SK-N-SH treated with all-trans-retinoic acid at 6 μM for 48 hours (cell line): ENCODE data around the gene ZNFX1.

Experiments used
- ATAC-seq: fragments of 200-7000 bp; cut with Tn5 transposase; 3 replicates; pipeline ENCODE4 v1.9.1; 2020; ENCODE audit warnings: mild to moderate bottlenecking, moderate library complexity
- ARNTL ChIP-seq: fragments of 450-650 bp; formaldehyde crosslinking; IDR thresholded peaks from 2 replicates; pipeline ENCODE4 v1.5.0; 2020; ENCODE audit warnings: low read depth, mild to moderate bottlenecking, moderate library complexity, borderline replicate concordance
- BACH2 ChIP-seq: fragments of 250-450 bp; sonication (Bioruptor Pico); IDR thresholded peaks from 2 replicates; pipeline ENCODE4 v1.9.0; 2021; ENCODE audit warnings: mild to moderate bottlenecking, borderline replicate concordance
- CSDC2 ChIP-seq: fragments of 250-450 bp; sonication (Bioruptor Pico); IDR thresholded peaks from 2 replicates; pipeline ENCODE4 v1.5.0; 2020; ENCODE audit warnings: mild to moderate bottlenecking, moderate library complexity
- CSRNP3 ChIP-seq: fragments of 250-450 bp; sonication (Bioruptor Pico); IDR thresholded peaks from 2 replicates; pipeline ENCODE4 v1.5.1; 2021; ENCODE audit warnings: mild to moderate bottlenecking, moderate library complexity
- ESRRG ChIP-seq: fragments of 250-450 bp; sonication (Bioruptor Pico); IDR thresholded peaks from 2 replicates; pipeline ENCODE4 v1.6.1; 2021; ENCODE audit warnings: mild to moderate bottlenecking
- GLIS3 ChIP-seq: fragments of 250-450 bp; sonication (Bioruptor Pico); IDR thresholded peaks from 2 replicates; pipeline ENCODE4 v1.5.0; 2020; ENCODE audit warnings: mild to moderate bottlenecking, moderate library complexity
- ISL1 ChIP-seq: fragments of 250-450 bp; sonication (Bioruptor Pico); IDR thresholded peaks from 2 replicates; pipeline ENCODE4 v2.1.2; 2022; ENCODE audit warnings: mild to moderate bottlenecking, moderate library complexity
- OSR1 ChIP-seq: fragments of 250-450 bp; sonication (Bioruptor Pico); IDR thresholded peaks from 2 replicates; pipeline ENCODE4 v1.8.0; 2022; ENCODE audit warnings: moderate library complexity, mild to moderate bottlenecking, inconsistent platforms
- PATZ1 ChIP-seq: fragments of 250-450 bp; sonication (Bioruptor Pico); IDR thresholded peaks from 2 replicates; pipeline ENCODE4 v1.8.0; 2020; ENCODE audit warnings: mild to moderate bottlenecking, moderate library complexity, borderline replicate concordance
- POU6F1 ChIP-seq: fragments of 250-450 bp; sonication (Bioruptor Pico); IDR thresholded peaks from 2 replicates; pipeline ENCODE4 v1.8.0; 2021; ENCODE audit warnings: low read depth, mild to moderate bottlenecking, moderate library complexity, borderline replicate concordance
- PPARA ChIP-seq: fragments of 250-450 bp; sonication (Bioruptor Pico); IDR thresholded peaks from 2 replicates; pipeline ENCODE4 v1.5.0; 2020; ENCODE audit warnings: mild to moderate bottlenecking, borderline replicate concordance
- RARB ChIP-seq: fragments of 250-450 bp; sonication (Bioruptor Pico); IDR thresholded peaks from 2 replicates; pipeline ENCODE4 v1.8.0; 2021; ENCODE audit warnings: mild to moderate bottlenecking, moderate library complexity
- TCF4 ChIP-seq: fragments of 250-450 bp; sonication (Bioruptor Pico); IDR thresholded peaks from 2 replicates; pipeline ENCODE4 v1.8.0; 2021; ENCODE audit warnings: mild to moderate bottlenecking, moderate library complexity, borderline replicate concordance
- TOX ChIP-seq: fragments of 250-450 bp; sonication (Bioruptor Pico); IDR thresholded peaks from 2 replicates; pipeline ENCODE4 v1.8.0; 2021; ENCODE audit warnings: mild to moderate bottlenecking, moderate library complexity, borderline replicate concordance
- TSHZ2 ChIP-seq: fragments of 250-450 bp; sonication (Bioruptor Pico); IDR thresholded peaks from 2 replicates; pipeline ENCODE4 v1.5.0; 2020; ENCODE audit warnings: mild to moderate bottlenecking, moderate library complexity
- ZC3H10 ChIP-seq: fragments of 250-450 bp; sonication (Bioruptor Pico); IDR thresholded peaks from 2 replicates; pipeline ENCODE4 v1.5.1; 2021; ENCODE audit warnings: mild to moderate bottlenecking, moderate library complexity
- ZFP3 ChIP-seq: fragments of 250-450 bp; sonication (Bioruptor Pico); IDR thresholded peaks from 2 replicates; pipeline ENCODE4 v1.5.0; 2020; ENCODE audit warnings: mild to moderate bottlenecking, moderate library complexity
- ZFP30 ChIP-seq: fragments of 450-650 bp; formaldehyde crosslinking; IDR thresholded peaks from 2 replicates; pipeline ENCODE4 v1.5.0; 2022; ENCODE audit warnings: mild to moderate bottlenecking, moderate library complexity
- ZNF70 ChIP-seq: fragments of 450-650 bp; formaldehyde crosslinking; IDR thresholded peaks from 2 replicates; pipeline ENCODE4 v1.5.0; 2020; ENCODE audit warnings: mild to moderate bottlenecking, moderate library complexity
- ZNF8 ChIP-seq: fragments of 450-650 bp; formaldehyde crosslinking; IDR thresholded peaks from 2 replicates; pipeline ENCODE4 v1.5.0; 2020; ENCODE audit warnings: mild to moderate bottlenecking, moderate library complexity

The ZNFX1 gene

GRCh38 chr20:49237531-49237930 lies 40.3 kb downstream of the ZNFX1 start (continued):
- TF ChIP-seq TSHZ2 (CRISPR knock-in tag) (no peak), PATZ1 (no peak)
- TF ChIP-seq, all 23 proteins: peak for 0

GRCh38 chr20:49236301-49236700 lies 41.6 kb downstream of the ZNFX1 start:
- TF ChIP-seq CSDC2 (CRISPR knock-in tag) (no peak), RARB (no peak), ESRRG (CRISPR knock-in tag) (no peak), TSHZ2 (CRISPR knock-in tag) (no peak), PPARA (no peak), CSRNP3 (no peak), BACH2 (CRISPR knock-in tag) (no peak), OSR1 (no peak), ZNF8 (CRISPR knock-in tag) (no peak), ARNTL (CRISPR knock-in tag) (no peak), ZNF70 (no peak), ZFP30 (CRISPR knock-in tag) (no peak)
- no peak for ATAC-seq

GRCh38 chr20:49234831-49235230 lies 43.0 kb downstream of the ZNFX1 start:
- no peak for ATAC-seq
- TF ChIP-seq PATZ1 (no peak), ISL1 (CRISPR knock-in tag) (no peak)

GRCh38 chr20:49233226-49233625 lies 44.6 kb downstream of the ZNFX1 start:
- no peak for ATAC-seq
- no peak for TF ChIP-seq ZFP30 (CRISPR knock-in tag)
- TF ChIP-seq GLIS3 (CRISPR knock-in tag), result no peak
- no peak for TF ChIP-seq TOX (CRISPR knock-in tag)
- TF ChIP-seq ZNF8 (CRISPR knock-in tag), result no peak
- TF ChIP-seq BACH2 (CRISPR knock-in tag), result no peak
- TF ChIP-seq POU6F1 (CRISPR knock-in tag), result no peak
- no peak for TF ChIP-seq ZC3H10 (CRISPR knock-in tag)
- TF ChIP-seq CSRNP3, result no peak
- no peak for TF ChIP-seq PATZ1
- no peak for TF ChIP-seq ZFP3
- no peak for TF ChIP-seq RARB
- no peak for TF ChIP-seq ZNF70
- TF ChIP-seq ARNTL (CRISPR knock-in tag), result no peak
- TF ChIP-seq OSR1, result no peak
- TF ChIP-seq TCF4 (CRISPR knock-in tag), result no peak
- TF ChIP-seq ISL1 (CRISPR knock-in tag), result no peak
